GM18508 (cell line): Measurements from ENCODE around the gene ANKFN1.

ENCODE experiments used
- ATAC-seq: cut with Tn5 transposase; IDR thresholded peaks from one replicate; pipeline ENCODE4 v1.9.1; 2021; ENCODE audit warnings: moderate number of reproducible peaks; ENCODE audit not compliant: insufficient read depth, unreplicated experiment

The ANKFN1 gene

GRCh38 chr17:56425483-56425882 lies 272.2 kb downstream of the ANKFN1 start:
- no peak for ATAC-seq

GRCh38 chr17:56426901-56427300 lies 273.6 kb downstream of the ANKFN1 start:
- no peak for ATAC-seq

- ATAC-seq, result no peak
Measured at GRCh38 chr17:56431736-56432135, 278.5 kb downstream of the ANKFN1 start.

- ATAC-seq, result no peak
Measured at GRCh38 chr17:56432443-56432842, 279.2 kb downstream of the ANKFN1 start.

- ATAC-seq, result no peak
Measured at GRCh38 chr17:56434610-56435009, 281.3 kb downstream of the ANKFN1 start.

GRCh38 chr17:56436142-56436541 lies 282.9 kb downstream of the ANKFN1 start:
- no peak for ATAC-seq

GRCh38 chr17:56440419-56440818 lies 287.1 kb downstream of the ANKFN1 start:
- ATAC-seq, result no peak

GRCh38 chr17:56441308-56441707 lies 288.0 kb downstream of the ANKFN1 start:
- no peak for ATAC-seq

- ATAC-seq, result no peak
Measured at GRCh38 chr17:56445692-56446411, 292.6 kb downstream of the ANKFN1 start.

GRCh38 chr17:56447171-56447570 lies 293.9 kb downstream of the ANKFN1 start:
- no peak for ATAC-seq

- ATAC-seq, result no peak
Measured at GRCh38 chr17:56448371-56448770, 295.1 kb downstream of the ANKFN1 start.

- ATAC-seq, result no peak
Measured at GRCh38 chr17:56449176-56449575, 295.9 kb downstream of the ANKFN1 start.

GRCh38 chr17:56451629-56452028 lies 298.4 kb downstream of the ANKFN1 start:
- no peak for ATAC-seq

- no peak for ATAC-seq
Measured at GRCh38 chr17:56452461-56452860, 299.2 kb downstream of the ANKFN1 start.

- no peak for ATAC-seq
Measured at GRCh38 chr17:56457501-56457900, 304.2 kb downstream of the ANKFN1 start.

- no peak for ATAC-seq
Measured at GRCh38 chr17:56465886-56466285, 312.6 kb downstream of the ANKFN1 start.

- ATAC-seq, result no peak
Measured at GRCh38 chr17:56468840-56469239, 315.6 kb downstream of the ANKFN1 start.

- ATAC-seq, result no peak
Measured at GRCh38 chr17:56471696-56472095, 318.4 kb downstream of the ANKFN1 start.

GRCh38 chr17:56475116-56475515 lies 321.8 kb downstream of the ANKFN1 start:
- no peak for ATAC-seq

- no peak for ATAC-seq
Measured at GRCh38 chr17:56478836-56479447, 325.7 kb downstream of the ANKFN1 start.

GRCh38 chr17:56480501-56480900 lies 327.2 kb downstream of the ANKFN1 start:
- ATAC-seq, result no peak

GRCh38 chr17:56481659-56482058 lies 328.4 kb downstream of the ANKFN1 start:
- ATAC-seq, result no peak
